LHCN-M2 (cell line): ENCODE measurements around the gene GALNT10. TPM values are rescaled to one million over a fixed set of nuclear protein-coding genes. Genes with fewer than 3 reads are reported as not detected.

Experiments used
- DNase-seq: peaks from one replicate; pipeline ENCODE4 v3.0.0-alpha.2; 2012; ENCODE audit warnings: low read depth
- total RNA-seq: library from RNA; depleted of rRNA; stranded (reverse); fragments of >200 nt; gene quantifications from 2 replicates; pipeline ENCODE4 v1.2.3, GENCODE V29; 2014

GALNT10 gene
- total RNA-seq, 1 experiment from 2014 or later: 30.3 TPM

GRCh38 chr5:154234551-154234950 lies 44.0 kb downstream of the GALNT10 start:
- DNase-seq: no peak

GRCh38 chr5:154236011-154236410 lies 45.5 kb downstream of the GALNT10 start:
- DNase-seq: no peak

- DNase-seq: no peak
Observed at GRCh38 chr5:154236536-154237375, 46.2 kb downstream of the GALNT10 start.

- no peak for DNase-seq
Observed at GRCh38 chr5:154237376-154237743, 46.8 kb downstream of the GALNT10 start.

- DNase-seq: no peak
Observed at GRCh38 chr5:154237946-154238345, 47.4 kb downstream of the GALNT10 start.

GRCh38 chr5:154238776-154239481 lies 48.4 kb downstream of the GALNT10 start:
- no peak for DNase-seq

- no peak for DNase-seq
Observed at GRCh38 chr5:154240595-154240994, 50.1 kb downstream of the GALNT10 start.

GRCh38 chr5:154241021-154241420 lies 50.5 kb downstream of the GALNT10 start:
- no peak for DNase-seq

GRCh38 chr5:154242442-154242841 lies 51.9 kb downstream of the GALNT10 start:
- DNase-seq: no peak

GRCh38 chr5:154242964-154243376 lies 52.4 kb downstream of the GALNT10 start:
- DNase-seq: no peak

GRCh38 chr5:154243736-154244135 lies 53.2 kb downstream of the GALNT10 start:
- no peak for DNase-seq

- peak; percentile 11 for DNase-seq
Observed at GRCh38 chr5:154244476-154244875, 53.9 kb downstream of the GALNT10 start.

- no peak for DNase-seq
Observed at GRCh38 chr5:154248691-154249090, 58.2 kb downstream of the GALNT10 start.

GRCh38 chr5:154249826-154250225 lies 59.3 kb downstream of the GALNT10 start:
- peak; percentile 36 for DNase-seq

GRCh38 chr5:154251529-154251928 lies 61.0 kb downstream of the GALNT10 start:
- no peak for DNase-seq

GRCh38 chr5:154253807-154254206 lies 63.3 kb downstream of the GALNT10 start:
- no peak for DNase-seq

- DNase-seq: no peak
Observed at GRCh38 chr5:154254896-154255295, 64.4 kb downstream of the GALNT10 start.

- no peak for DNase-seq
Observed at GRCh38 chr5:154257046-154257445, 66.5 kb downstream of the GALNT10 start.

- no peak for DNase-seq
Observed at GRCh38 chr5:154258531-154259217, 68.1 kb downstream of the GALNT10 start.

- DNase-seq: no peak
Observed at GRCh38 chr5:154260224-154260927, 69.8 kb downstream of the GALNT10 start.

GRCh38 chr5:154262342-154262741 lies 71.8 kb downstream of the GALNT10 start:
- DNase-seq: no peak
